GM11168 (cell line): ENCODE results near the gene MMRN2.
"Not testable (repeated sequence)": the region's sequence is repeated elsewhere in the genome, so short reads cannot be mapped to it uniquely, and the experiment has no call there.

Experiments
- in situ Hi-C: fragments of 300-500 bp; cut with MboI; formaldehyde crosslinking; loops from one replicate; pipeline ENCODE4 v1.12.0; 2022; ENCODE audit warnings: low sequenced_read_pairs; ENCODE audit not compliant: unreplicated experiment

MMRN2 gene

DNA sequence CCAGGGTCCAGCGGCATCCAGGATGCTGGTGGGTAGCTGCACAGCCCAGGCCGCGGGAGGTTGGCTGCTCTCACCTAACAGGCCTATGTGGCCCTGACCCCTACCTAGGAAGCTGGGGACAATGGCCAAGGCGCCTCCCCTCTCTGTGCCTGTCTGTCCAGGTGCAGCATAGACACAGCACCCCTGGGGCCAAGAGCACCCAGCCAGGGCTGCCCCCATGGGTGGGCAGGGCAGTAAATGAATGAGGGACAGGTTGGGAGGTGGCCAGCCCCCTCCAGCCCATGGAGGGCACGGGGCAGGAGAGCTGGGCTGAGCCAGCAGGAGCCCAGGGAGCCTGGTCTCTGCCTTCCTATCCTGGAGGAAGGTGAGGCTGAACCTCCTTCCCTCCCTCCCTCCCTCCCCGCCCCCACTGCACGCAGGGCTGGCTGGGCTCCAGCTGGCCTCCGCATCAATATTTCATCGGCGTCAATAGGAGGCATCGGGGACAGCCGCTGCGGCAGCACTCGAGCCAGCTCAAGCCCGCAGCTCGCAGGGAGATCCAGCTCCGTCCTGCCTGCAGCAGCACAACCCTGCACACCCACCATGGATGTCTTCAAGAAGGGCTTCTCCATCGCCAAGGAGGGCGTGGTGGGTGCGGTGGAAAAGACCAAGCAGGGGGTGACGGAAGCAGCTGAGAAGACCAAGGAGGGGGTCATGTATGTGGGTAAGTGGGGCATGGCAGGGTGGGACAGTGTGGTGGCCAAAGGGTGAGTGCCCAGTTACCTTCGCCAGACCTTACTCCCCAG lies 893 bp upstream of the MMRN2 start, which contains the start of gene SNCG:
Gene SNCG (plus strand): TSS at position 484 of the 785 bp plus-strand sequence. CDS start 99 bp downstream, at position 583.
- in situ Hi-C loops: no loop called here

GRCh38 chr10:86956848-86957448 lies 467 bp downstream of the MMRN2 start:
- in situ Hi-C loops: no loop called here

DNA sequence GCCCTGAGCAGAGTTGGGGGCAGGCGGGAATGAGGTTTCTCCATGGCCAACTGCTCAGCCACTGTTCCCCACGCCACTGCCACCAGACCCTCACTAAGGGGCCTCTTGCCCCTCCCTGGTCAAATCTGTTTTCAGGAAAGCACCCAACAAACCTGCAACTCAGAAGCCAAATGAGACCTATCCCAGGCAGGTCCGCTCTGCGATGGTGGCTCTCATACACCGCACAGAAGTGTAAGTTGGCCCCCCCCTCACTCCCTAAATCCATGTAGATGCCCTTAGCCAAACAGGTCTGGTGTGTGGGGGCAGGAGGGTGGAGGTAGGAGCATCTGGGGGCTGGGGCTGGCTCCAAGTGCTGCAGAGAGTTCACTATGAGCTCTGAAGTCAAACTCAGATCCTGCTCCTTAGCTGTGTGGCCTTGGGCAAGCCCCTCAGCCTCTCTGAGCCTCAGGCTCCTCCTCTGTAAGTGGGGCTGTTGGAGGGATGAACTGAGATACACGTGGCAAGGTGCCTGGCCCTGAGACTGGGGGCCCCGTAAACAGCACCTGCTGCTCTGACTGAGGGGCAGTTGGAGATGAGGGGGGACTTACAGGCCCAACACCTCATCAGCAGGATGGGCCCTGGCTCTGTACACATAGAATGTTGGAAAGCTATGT lies 1.1 kb downstream of the MMRN2 start:
- in situ Hi-C loops: no loop called here

GRCh38 chr10:86955501-86956194 lies 1.8 kb downstream of the MMRN2 start:
- in situ Hi-C loops: no loop called here

GRCh38 chr10:86954681-86955500 lies 2.5 kb downstream of the MMRN2 start:
- in situ Hi-C loops: no loop called here

- in situ Hi-C loops: no loop called here
Observed at GRCh38 chr10:86953747-86954680, 3.4 kb downstream of the MMRN2 start.

- in situ Hi-C loops: not testable (repeated sequence)
Observed at GRCh38 chr10:86952697-86953096, 4.7 kb downstream of the MMRN2 start.

- in situ Hi-C loops: no loop called here
Observed at GRCh38 chr10:86952106-86952505, 5.3 kb downstream of the MMRN2 start.

DNA sequence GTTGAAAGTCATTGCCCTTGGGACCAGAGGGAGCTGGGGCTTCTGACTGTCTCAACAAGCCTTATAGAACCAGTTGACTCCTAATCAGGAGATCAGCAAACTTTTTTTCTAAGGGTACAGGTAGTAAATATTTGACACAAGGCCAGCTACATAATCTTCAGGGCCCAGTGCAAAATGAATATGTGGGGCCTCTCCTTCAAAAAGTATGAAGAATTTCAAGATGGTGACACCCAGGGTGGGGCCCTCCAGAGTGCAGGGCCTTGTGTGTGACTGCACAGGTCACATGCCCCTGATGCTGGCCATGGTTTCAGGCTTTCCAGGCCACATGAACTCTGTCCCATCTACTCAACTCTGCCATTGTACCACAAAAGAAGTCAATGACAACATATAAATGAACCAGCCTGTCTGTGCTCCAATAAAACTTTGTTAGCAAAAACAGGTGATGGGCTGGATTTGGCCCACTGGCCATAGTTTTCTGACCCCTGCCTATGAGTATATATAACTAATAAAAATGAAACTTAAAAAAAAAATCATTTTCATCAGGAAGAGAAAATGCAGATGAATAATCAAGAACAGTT lies 6.1 kb downstream of the MMRN2 start:
- in situ Hi-C loops: no loop called here

DNA sequence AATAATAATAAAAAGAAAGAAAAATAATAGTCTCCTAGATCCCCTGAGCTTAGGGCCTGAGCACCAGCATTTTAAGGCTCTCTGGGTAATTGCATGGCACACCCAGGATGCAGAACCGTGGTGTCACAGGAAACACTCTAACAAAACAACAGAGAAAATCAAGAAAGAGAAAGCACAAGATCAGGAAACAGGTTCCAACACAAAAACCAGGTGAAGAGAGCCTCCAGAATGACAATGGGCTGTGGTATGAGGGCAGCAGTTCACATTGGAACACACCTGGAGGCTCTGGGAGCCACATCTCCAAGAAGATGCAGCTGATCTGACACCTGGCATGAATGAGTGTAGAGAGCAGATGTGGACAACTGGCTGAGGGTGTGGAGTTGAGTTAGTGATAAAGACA lies 7.1 kb downstream of the MMRN2 start:
- in situ Hi-C loops: no loop called here

DNA sequence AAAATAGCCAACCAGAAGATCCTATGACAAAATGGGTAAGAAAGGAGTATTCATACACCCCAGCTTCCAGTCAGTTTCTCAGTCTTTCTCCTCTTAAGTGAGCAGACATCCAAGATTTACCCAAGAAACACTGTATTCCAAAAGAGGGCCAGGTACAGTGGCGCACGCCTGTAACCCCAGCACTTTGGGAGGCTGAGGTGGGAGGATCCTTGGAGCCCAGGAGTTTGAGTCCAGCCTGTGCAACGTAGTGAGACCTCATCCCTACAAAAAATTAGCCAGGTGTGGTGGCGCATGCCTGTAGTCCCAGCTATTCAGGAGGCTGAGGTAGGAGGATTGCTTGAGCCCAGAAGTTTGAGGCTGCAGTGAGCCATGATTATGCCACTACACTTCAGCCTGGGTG lies 9.6 kb downstream of the MMRN2 start:
- in situ Hi-C loops: not testable (repeated sequence)

DNA sequence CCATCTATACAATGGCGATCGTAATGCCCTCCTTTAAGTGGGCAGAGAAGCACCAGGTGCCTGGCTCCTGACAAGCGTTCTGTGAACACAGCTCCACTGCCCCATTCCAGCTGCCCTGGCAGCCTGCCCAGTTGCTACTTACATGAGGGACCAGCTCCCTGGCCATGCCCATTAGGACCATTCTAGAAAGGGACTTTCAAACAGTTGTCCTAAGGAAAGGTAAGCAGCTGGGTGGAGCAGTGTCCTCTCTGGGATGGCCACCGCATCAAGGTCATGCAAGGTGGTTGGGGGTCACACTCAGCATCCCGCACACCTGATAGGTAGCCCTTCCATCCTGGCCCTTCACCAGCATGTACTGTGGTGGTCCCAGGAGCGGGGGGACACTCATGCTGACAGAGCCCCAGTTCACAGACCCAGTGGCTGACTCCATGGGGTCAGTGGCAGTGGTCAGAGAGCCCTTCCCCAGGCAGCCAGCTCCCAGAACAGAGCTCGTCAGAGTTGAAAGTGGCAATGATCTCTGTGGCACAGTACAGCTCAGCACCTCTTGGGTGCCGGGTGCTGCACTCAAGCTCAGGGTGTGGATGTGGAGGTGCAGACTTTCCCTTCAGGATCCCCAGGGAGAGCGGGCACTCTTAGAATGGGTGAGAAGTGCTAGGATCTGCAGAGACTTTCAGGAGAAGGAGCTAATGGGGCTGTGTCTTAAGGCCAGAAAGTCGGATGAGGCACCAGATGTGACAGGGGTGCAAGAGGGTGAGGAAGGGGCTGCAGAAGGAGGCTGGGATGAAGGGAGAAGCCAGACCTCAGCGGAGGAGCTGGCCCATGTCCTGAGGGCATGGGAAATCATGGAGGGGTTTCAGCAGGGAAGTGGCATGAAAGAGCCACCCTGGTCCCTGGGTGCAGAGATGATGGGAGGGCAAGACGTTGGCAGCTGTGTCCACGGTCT lies 10.9 kb downstream of the MMRN2 start:
- in situ Hi-C loops: no loop called here

DNA sequence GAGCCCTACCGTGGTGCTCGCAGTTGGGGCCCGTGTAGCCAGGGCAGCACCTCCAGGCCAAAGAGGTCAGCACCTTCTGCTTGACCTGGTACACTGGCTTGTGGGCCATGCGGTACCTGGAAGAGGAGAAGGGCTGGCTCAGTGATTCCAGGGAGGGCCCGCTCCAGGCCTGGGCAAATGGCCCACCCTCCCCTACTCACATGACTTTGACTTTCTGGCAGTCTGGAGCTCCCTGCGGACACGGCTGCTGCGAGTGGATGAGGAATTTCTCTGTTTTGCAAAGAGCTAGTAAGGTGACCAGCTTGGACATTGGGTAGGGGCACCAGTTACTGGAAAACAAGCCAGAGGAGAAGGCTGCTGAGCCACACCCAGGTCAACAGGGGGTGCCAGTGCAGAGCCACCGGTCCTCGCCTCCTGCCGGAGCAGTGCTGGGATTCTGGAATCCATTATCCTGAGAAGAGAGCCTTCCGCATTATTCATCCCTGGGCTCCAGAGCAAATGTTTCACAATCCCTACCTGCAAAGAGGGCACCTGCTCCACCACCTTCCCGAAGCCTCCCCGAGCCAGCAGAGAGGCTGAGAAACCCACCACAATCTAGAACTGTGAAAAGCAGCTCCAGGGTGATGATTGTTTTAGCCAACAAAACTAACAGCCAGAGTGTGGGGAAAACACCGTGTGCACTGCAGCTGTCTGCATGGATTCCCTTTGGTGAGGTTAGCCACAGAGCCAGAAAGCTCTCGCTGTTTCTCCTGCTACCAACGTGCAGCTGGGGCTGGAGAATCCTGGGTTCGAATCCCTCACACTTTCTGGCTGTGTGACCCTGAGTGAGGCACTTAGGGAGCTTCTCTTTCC lies 11.8 kb downstream of the MMRN2 start:
- in situ Hi-C loops: no loop called here

DNA sequence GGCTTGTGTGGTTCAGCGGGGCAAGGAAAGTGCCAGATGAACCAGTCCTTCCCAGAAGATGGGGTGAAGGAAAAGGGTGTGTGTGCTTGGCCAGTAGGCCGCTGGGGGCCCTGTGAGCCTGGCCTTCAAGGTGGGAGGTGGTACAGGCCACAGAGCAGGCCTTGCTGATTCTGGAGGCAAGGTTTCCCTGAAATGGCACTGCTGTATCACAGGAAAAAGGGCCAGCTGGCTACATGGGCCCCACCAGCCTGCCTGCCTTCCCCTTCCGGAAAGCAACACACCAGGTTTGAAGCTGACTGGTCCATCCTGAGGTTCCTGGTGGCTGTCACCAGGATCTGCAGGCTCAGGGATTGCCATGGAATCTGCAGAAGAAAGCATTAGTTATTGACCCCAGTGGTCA lies 12.5 kb downstream of the MMRN2 start:
- in situ Hi-C loops: no loop called here

DNA sequence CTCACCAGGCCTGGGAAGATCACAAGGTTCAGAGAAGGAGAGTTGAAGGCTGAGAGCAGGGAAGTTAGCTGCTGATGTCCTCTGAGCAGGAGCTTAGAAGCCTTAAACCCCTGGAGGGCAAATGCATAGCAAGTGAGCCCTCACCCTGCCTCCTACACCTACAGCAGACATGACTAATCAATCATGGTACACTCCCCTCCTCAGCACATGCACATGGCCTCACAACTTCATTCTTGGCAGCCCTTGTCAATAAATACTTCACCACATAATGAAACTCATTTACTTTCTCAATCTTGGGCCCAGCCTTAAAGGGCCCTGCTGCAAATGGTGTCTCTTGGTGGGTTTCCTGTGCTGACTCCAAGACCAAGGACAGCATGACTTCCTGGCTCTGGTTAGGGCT lies 12.9 kb downstream of the MMRN2 start:
- in situ Hi-C loops: no loop called here

GRCh38 chr10:86944031-86944419 lies 13.4 kb downstream of the MMRN2 start:
- in situ Hi-C loops: no loop called here
